Psoas muscle (tissue), 8 donors: ENCODE measurements around the gene HAX1. TPM values are rescaled to one million over a fixed set of nuclear protein-coding genes. Genes with fewer than 3 reads are reported as not detected.

Experiments used
- ATAC-seq, 4 donors: fragments of 200-7000 bp; cut with Tn5 transposase; one replicate each; pipeline ENCODE4 v1.9.1; 2020; ENCODE audit warnings: moderate library complexity in 3 of 4, mild to moderate bottlenecking in 2 of 4
- DNase-seq, 2 donors: peaks; one replicate each; pipeline ENCODE4 v3.0.0-alpha.2; 2020
- H3K27ac ChIP-seq: fragments of 200-600 bp; one replicate; pipeline ENCODE4 v1.8.0; 2022
- H3K27me3 ChIP-seq, 3 donors: fragments of 200-600 bp in 1 of 3; one replicate each; pipeline versions ENCODE4 v1.6.1 to v1.8.0; 2013 to 2022; ENCODE audit warnings: low read length in 2 of 3, mild to moderate bottlenecking in 2 of 3, moderate library complexity in 1 of 3; ENCODE audit not compliant: insufficient read depth in 3 of 3
- H3K36me3 ChIP-seq, 2 donors: fragments of 200-600 bp in 1 of 2; one replicate each; pipeline versions ENCODE4 v1.6.1 to v1.8.0; 2013 to 2022; ENCODE audit warnings: low read depth in 1 of 2, mild to moderate bottlenecking in 1 of 2, moderate library complexity in 1 of 2; ENCODE audit not compliant: insufficient read depth in 1 of 2
- H3K4me1 ChIP-seq: fragments of 200-600 bp; one replicate; pipeline ENCODE4 v1.8.0; 2022
- H3K4me3 ChIP-seq: fragments of 200-600 bp; one replicate; pipeline ENCODE4 v1.8.0; 2022; ENCODE audit warnings: mild to moderate bottlenecking
- H3K9me3 ChIP-seq: fragments of 200-600 bp; one replicate; pipeline ENCODE4 v1.8.0; 2022
- CTCF ChIP-seq: fragments of 200-600 bp; IDR thresholded peaks from one replicate; pipeline ENCODE4 v1.8.0; 2022; ENCODE audit warnings: antibody characterized with exemption
- WGBS, 3 donors: extraction: QIAGEN DNeasy Blood & Tissue Kit; methylation state at CpG; one replicate each; pipeline versions ENCODE4 v1.1.6 to v1.1.7; 2013; 5-methylcytosine and 5-hydroxymethylcytosine counted together
- intact Hi-C, 2 donors: fragments of 100-400 bp; cut with DNase I; formaldehyde crosslinking; loops; one replicate each; pipeline versions ENCODE4 v1.11.0 to v1.14.2; 2022
- polyA plus RNA-seq, 3 donors: library from polyadenylated mRNA; stranded (reverse); fragments of 200-250 nt; gene quantifications; one replicate each; pipeline ENCODE4 v1.2.3, GENCODE V29; 2013
- total RNA-seq, 4 donors: library from RNA; stranded (reverse); fragmentation: NEBNext Ultra II Directional in 2 of 4; extraction: Animal tissue kit (Norgen Biotek cat#: 25700) in 2 of 4; gene quantifications; one replicate each; pipeline versions ENCODE4 v1.2.1 to v1.2.4, GENCODE V29; 2021 to 2023
- donor health status: healthy with polysubstance abuse.
- donor health status: DM: no; HTN: no; CAD: no; lungs with moderate emphysema.
- donor health status: Bipolar disorder and iron deficiency.
- donor health status: healthy.
- donor health status: DM: yes; HTN: yes; CAD: no.
- donor health status: DM: no; HTN: no; CAD: no.
- donor health status: DM: no; HTN: no; CAD: no.
- donor health status: DM: yes; HTN: yes; CAD: no.

The HAX1 gene
- total and polyA plus RNA-seq, 7 donors = 110 to 154 (median 143) TPM

DNA sequence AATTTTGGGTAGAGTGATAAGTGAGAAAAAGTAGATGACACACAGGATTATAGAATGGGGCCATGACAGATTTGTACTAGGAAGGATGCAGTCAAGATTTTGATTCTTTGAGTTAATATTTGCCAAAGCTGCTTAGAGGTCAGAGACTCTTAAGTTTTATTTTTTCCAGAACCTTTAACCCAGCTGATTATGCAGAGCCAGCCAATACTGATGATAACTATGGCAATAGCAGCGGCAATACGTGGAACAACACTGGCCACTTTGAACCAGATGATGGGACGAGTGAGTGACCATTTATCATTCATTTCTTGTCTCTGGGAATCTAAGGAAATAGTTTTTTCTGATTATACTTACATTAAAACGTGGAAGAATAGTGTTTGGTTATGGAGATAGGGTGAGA, 35.6 kb upstream of the HAX1 start:
- ATAC-seq = no peak
- no peak for DNase-seq
- peaks cover 23 to 99% of the 10 kb centered on the region in 2 donors for H3K36me3 ChIP-seq

DNA sequence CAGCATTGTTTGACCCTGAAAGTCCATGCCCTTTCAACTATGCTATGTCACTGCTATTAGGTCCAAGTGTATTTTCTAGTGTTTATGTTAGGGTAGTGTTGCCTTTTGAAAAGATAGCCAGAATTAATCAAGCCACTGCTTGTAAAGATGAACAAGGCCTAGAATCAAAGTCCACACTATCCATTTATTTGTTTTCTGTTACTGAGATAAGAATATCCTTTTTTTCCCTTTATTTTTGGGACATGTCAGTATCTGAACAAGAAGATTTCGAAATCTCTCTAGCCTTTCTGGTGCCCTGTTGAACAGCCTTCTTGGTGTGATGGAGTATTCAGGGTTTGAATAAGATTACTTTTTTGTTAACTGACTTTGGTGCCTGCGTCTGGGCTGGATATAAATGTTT, 35.0 kb upstream of the HAX1 start:
- Histone ChIP-seq H3K36me3 (peaks cover 23 to 99% of the 10 kb centered on the region in 2 donors), H3K27ac (no peak overlapping the region), H3K4me3 (no peak overlapping the region), H3K9me3 (no peaks in the 10 kb centered on the region), H3K4me1 (peaks cover 6% of the 10 kb centered on the region), H3K27me3 (no peaks in the 10 kb centered on the region)
- ATAC-seq = no peak
- TF ChIP-seq CTCF = no peak
- 95 to 97% (median 96%) methylated on average over 2 of the region's 2 CpGs for WGBS, 3 donors
- intact Hi-C loops = no loop called here
- DNase-seq = no peak

More for the DNA sequence above, 35.6 kb upstream of the HAX1 start:
- Histone ChIP-seq H3K27ac (no peak overlapping the region), H3K4me3 (no peak overlapping the region), H3K4me1 (peaks cover 6% of the 10 kb centered on the region), H3K27me3 (no peaks in the 10 kb centered on the region), H3K9me3 (no peaks in the 10 kb centered on the region)
- intact Hi-C loops = no loop called here
- TF ChIP-seq CTCF = no peak
- 84 to 91% (median 88%) methylated on average over 4 of the region's 4 CpGs for WGBS, 3 donors

DNA sequence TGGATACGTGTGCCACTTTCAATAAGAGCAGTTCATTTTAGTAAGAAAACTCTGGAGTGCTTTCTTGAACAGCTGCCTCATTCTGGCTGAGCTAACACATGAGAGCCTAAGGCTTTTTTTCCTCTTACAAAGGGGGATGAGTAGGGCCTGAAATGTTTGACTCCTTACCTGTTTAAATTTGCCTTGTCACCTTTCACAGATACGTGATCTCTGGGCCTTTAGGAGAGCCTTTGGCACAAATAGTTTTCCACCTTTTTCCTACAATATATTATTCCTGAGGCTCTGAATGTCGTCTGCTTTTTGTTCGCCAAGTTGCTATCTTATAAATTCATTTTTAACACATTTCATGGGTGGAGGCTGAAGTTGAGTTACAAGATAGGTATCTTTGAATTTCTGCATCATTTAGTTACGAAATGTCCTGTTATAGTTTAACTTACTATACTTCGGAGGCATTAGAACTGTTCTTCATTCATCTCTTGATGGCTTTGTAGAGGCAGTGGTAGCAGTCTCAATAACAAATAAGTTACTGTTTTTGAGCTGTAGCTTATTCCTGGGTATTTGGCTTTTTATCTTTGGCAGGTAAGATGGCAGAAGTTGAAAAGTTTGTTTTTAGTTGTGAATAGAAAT, 34.4 kb upstream of the HAX1 start:
- Histone ChIP-seq H3K36me3 (peaks cover 23 to 99% of the 10 kb centered on the region in 2 donors), H3K4me3 (no peak overlapping the region), H3K4me1 (peaks cover 6% of the 10 kb centered on the region), H3K27me3 (no peaks in the 10 kb centered on the region), H3K27ac (no peak overlapping the region), H3K9me3 (no peaks in the 10 kb centered on the region)
- WGBS, 3 donors = 93 to 95% (median 94%) methylated on average over 6 of the region's 6 CpGs
- no peak for TF ChIP-seq CTCF
- intact Hi-C loops = no loop called here
- ATAC-seq (no peak), DNase-seq (no peak)

DNA sequence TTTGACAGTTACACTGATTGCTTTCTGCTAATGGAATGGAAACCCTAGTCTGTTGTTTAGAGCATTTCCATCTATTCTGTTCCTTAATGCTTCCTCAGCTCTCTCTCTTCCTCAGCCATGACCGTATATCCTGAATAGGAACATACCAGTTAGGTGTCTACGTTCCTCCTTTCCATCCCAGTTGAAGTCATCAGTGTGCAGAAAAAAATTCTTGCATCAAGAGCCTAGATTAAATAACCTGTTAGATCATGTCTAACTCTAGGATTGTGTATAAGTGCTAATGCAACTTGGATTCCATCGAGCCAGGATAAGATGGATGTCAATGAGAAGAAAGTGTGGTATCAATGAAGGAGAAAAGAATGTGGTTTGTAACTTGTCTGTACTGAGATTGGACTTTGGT, 32.9 kb upstream of the HAX1 start:
- no peak for DNase-seq
- 56 to 81% (median 61%) methylated on average over 3 of the region's 3 CpGs for WGBS, 3 donors

More for the DNA sequence above, 32.9 kb upstream of the HAX1 start:
- peaks cover 34 to 99% of the 10 kb centered on the region in 2 donors for H3K36me3 ChIP-seq
- peaks cover 6% of the 10 kb centered on the region for H3K4me1 ChIP-seq
- ATAC-seq = peak; percentile 54 to 73 (median 70)
- H3K4me3 ChIP-seq = no peak overlapping the region
- intact Hi-C loops = no loop called here
- no peaks in the 10 kb centered on the region for H3K9me3 ChIP-seq
- no peaks in the 10 kb centered on the region for H3K27me3 ChIP-seq
- H3K27ac ChIP-seq = peak overlapping the region; percentile 1
- TF ChIP-seq CTCF = no peak
